K562 (cell line): Measurements from ENCODE around the gene SLC1A5. TPM values are rescaled to one million over a fixed set of nuclear protein-coding genes. Genes with fewer than 3 reads are reported as not detected.

Experiments
- ATAC-seq: fragments of 200-7000 bp; cut with Tn5 transposase; 3 replicates; pipeline ENCODE4 v1.9.1; 2020; ENCODE audit warnings: moderate library complexity
- BruUV-seq: library from RNA; stranded (reverse); fragments of 400-500 nt; replicated peaks from 2 replicates; lab custom pipeline; 2021; lab: Mats Ljungman, UMichigan
- CTCF ChIA-PET: fragments of 300-600 bp; formaldehyde crosslinking; extraction: SDS; loops from one replicate; lab custom pipeline; 2021; ENCODE audit warnings: low intra/inter-chr PET ratio; lab: Yijun Ruan, JAX
- POLR2A ChIA-PET: fragments of 300-600, 350-650 bp; sonication (Branson Sonifier 250); formaldehyde crosslinking; extraction: SDS; loops from one replicate; lab custom pipeline; 2021; ENCODE audit warnings: antibody characterized with exemption, inconsistent platforms; lab: Yijun Ruan, JAX
- DNase-seq, 4 experiments: peaks; one replicate each; pipeline versions ENCODE4 v3.0.0 to v3.0.0-alpha.2; 2011 to 2018; ENCODE audit warnings: low spot score in 3 of 4, mixed read lengths in 3 of 4; ENCODE audit errors: extremely low read depth in 1 of 4
- FAIRE-seq: peaks from 2 replicates; lab custom pipeline; 2011; peaks lifted over from hg19 to GRCh38; lab: Jason Lieb, UNC
- H2AFZ ChIP-seq: 2 replicates; pipeline ENCODE4 v1.6.0; 2011; ENCODE audit warnings: low read depth, low read length, control low read depth, inconsistent platforms
- H3K27ac ChIP-seq: fragments of 200-600 bp; 3 replicates; pipeline ENCODE4 v1.8.0; 2011; ENCODE audit warnings: low read depth, mild to moderate bottlenecking, control low read depth, inconsistent platforms, low read length, moderate library complexity, mixed read lengths; ENCODE audit errors: extremely low read depth
- H3K27me3 ChIP-seq, 2 experiments: fragments of 300-600 bp in 1 of 2; 2 replicates in 1 of 2; 3 replicates in 1 of 2; pipeline versions ENCODE4 v1.6.0 to v1.8.0; 2011; ENCODE audit warnings: inconsistent platforms in 2 of 2, low read length in 2 of 2, mild to moderate bottlenecking in 1 of 2, mixed read lengths in 1 of 2, moderate library complexity in 1 of 2; ENCODE audit not compliant: control insufficient read depth in 2 of 2, insufficient read depth in 2 of 2
- H3K36me3 ChIP-seq: fragments of 300-600 bp; 3 replicates; pipeline ENCODE4 v1.8.0; 2011; ENCODE audit warnings: mild to moderate bottlenecking, low read length, inconsistent platforms; ENCODE audit not compliant: control insufficient read depth, insufficient read depth
- H3K4me1 ChIP-seq, 2 experiments: fragments of 200-600 bp in 1 of 2; replicated peaks in 1 of 2; 2 replicates in 1 of 2; 3 replicates in 1 of 2; pipeline versions ENCODE4 v1.5.1 to v1.8.0; 2011; ENCODE audit warnings: inconsistent platforms in 2 of 2, low read length in 2 of 2, mild to moderate bottlenecking in 1 of 2, mixed read lengths in 1 of 2, moderate library complexity in 1 of 2; ENCODE audit not compliant: control insufficient read depth in 2 of 2, insufficient read depth in 2 of 2
- H3K4me2 ChIP-seq: 2 replicates; pipeline ENCODE4 v1.6.1; 2011; ENCODE audit warnings: low read length, control low read depth, inconsistent platforms, mixed read lengths; ENCODE audit not compliant: insufficient read depth
- H3K4me3 ChIP-seq: fragments of 200-600 bp; sonication (generic), shearing (Covaris generic); 2 replicates; pipeline ENCODE4 v1.5.1; 2016; ENCODE audit warnings: control low read depth, inconsistent platforms
- H3K79me2 ChIP-seq: fragments of 200-600 bp; 3 replicates; pipeline ENCODE4 v1.8.0; 2011; ENCODE audit warnings: low read length, inconsistent platforms; ENCODE audit not compliant: control insufficient read depth, insufficient read depth
- H3K9ac ChIP-seq, 2 experiments: 2 replicates each; pipeline versions ENCODE4 v1.6.0 to v1.6.1; 2011; ENCODE audit warnings: low read depth in 2 of 2, low read length in 2 of 2, control low read depth in 1 of 2, inconsistent platforms in 1 of 2, mild to moderate bottlenecking in 1 of 2, mixed read lengths in 1 of 2; ENCODE audit not compliant: insufficient read depth in 1 of 2
- H3K9me1 ChIP-seq: one replicate; pipeline ENCODE4 v1.6.0; 2011; ENCODE audit warnings: inconsistent platforms, mild to moderate bottlenecking, low read length, moderate library complexity; ENCODE audit not compliant: control insufficient read depth, insufficient read depth
- H3K9me3 ChIP-seq: replicated peaks from 2 replicates; pipeline ENCODE4 v1.5.1; 2011; ENCODE audit warnings: low read depth, low read length, inconsistent platforms; ENCODE audit not compliant: control insufficient read depth, insufficient read depth
- H4K20me1 ChIP-seq: replicated peaks from 2 replicates; pipeline ENCODE4 v1.6.1; 2011; ENCODE audit warnings: low read length, inconsistent platforms, mixed read lengths; ENCODE audit not compliant: control insufficient read depth, insufficient read depth
- FOXA1 ChIP-seq: fragments of 450-650 bp; IDR thresholded peaks from 2 replicates; pipeline ENCODE4 v1.6.1; 2016; ENCODE audit warnings: mild to moderate bottlenecking, borderline replicate concordance
- POLR2G ChIP-seq: fragments of 200-400 bp; formaldehyde crosslinking; IDR thresholded peaks from 2 replicates; pipeline ENCODE4 v1.6.1; 2017; ENCODE audit warnings: low read depth, mild to moderate bottlenecking, antibody characterized with exemption, low read length, moderate library complexity
- SIN3A ChIP-seq, 2 experiments: fragments of 150-350 bp in 1 of 2; IDR thresholded peaks; 2 replicates each; pipeline ENCODE4 v1.6.1; 2011 to 2016; ENCODE audit warnings: borderline replicate concordance in 2 of 2, low read depth in 2 of 2, low read length in 2 of 2, mild to moderate bottlenecking in 2 of 2, moderate library complexity in 2 of 2; ENCODE audit not compliant: control insufficient read depth in 1 of 2
- SRF ChIP-seq, 2 experiments: fragments of 250-450, 450-650 bp in 1 of 2; sonication (Bioruptor Pico) in 1 of 2; sonication (generic) in 1 of 2; formaldehyde crosslinking; IDR thresholded peaks; 2 replicates each; pipeline versions ENCODE4 v1.5.0 to v1.5.1; 2020 to 2022; ENCODE audit warnings: mild to moderate bottlenecking in 1 of 2, missing genetic modification reagents in 1 of 2
- ZNF197 ChIP-seq: fragments of 200-800 bp; sonication (Bioruptor generic); IDR thresholded peaks from 2 replicates; pipeline ENCODE4 v1.6.1; 2016; ENCODE audit warnings: low read depth, missing genetic modification characterization, missing compliant biosample characterization
- ZNF316 ChIP-seq: fragments of 450-650 bp; IDR thresholded peaks from 2 replicates; pipeline ENCODE4 v1.6.1; 2016
- WGBS: fragments of 100-300 bp; shearing (Covaris generic); methylation state at CpG from one replicate; pipeline ENCODE4 v1.1.6; 2016; ENCODE audit warnings: low coverage, mixed read lengths; ENCODE audit not compliant: insufficient coverage; ENCODE audit errors: missing lambda C conversion rate; 5-methylcytosine and 5-hydroxymethylcytosine counted together
- in situ Hi-C: fragments of 300-500 bp; cut with MboI; formaldehyde crosslinking; loops from 4 replicates; pipeline ENCODE4 v1.15.0; 2018; ENCODE audit warnings: inconsistent platforms, mixed read lengths
- intact Hi-C: fragments of 100-400 bp; cut with micrococcal nuclease; formaldehyde crosslinking; loops from 2 replicates; pipeline ENCODE4 v1.14.2; 2022
- polyA plus RNA-seq, 8 experiments: library from polyadenylated mRNA; depleted of rRNA in 4 of 8; stranded (reverse) in 5 of 8; unstranded in 3 of 8; fragments of >200 nt; fragmentation: Nextera tagmentation in 2 of 8; fragmentation: Illumina TruSeq in 1 of 8; extraction: Ambion mirVana in 2 of 8; extraction: Trizol in 1 of 8; gene quantifications; 2 replicates each; pipeline versions ENCODE4 v1.2.1 to v1.2.3, GENCODE V29; 2011 to 2014; ENCODE audit warnings: inconsistent platforms in 1 of 8, missing spikeins in 1 of 8
- total RNA-seq, 7 experiments: library from RNA; depleted of rRNA in 6 of 7; stranded (reverse); fragments of >200 nt in 6 of 7; fragmentation: Illumina TruSeq in 2 of 7; extraction: Trizol in 2 of 7; gene quantifications; 2 replicates each; pipeline versions ENCODE4 v1.2.1 to v1.2.3, GENCODE V29; 2011 to 2021; ENCODE audit warnings: low replicate concordance in 1 of 7
- TF ChIP-seq, protein P1 (sequence below), 2 experiments: fragments of 450-650 bp in 1 of 2; sonication (generic) in 1 of 2; formaldehyde crosslinking in 1 of 2; IDR thresholded peaks in 1 of 2; conservative IDR thresholded peaks in 1 of 2; 2 replicates each; pipeline versions ENCODE4 v1.6.1 to v1.8.1; 2016 to 2023; ENCODE audit warnings: mild to moderate bottlenecking in 2 of 2, moderate library complexity in 2 of 2, inconsistent platforms in 1 of 2, missing genetic modification reagents in 1 of 2
- TF ChIP-seq, protein P2 (sequence below): fragments of 250-450 bp; sonication (Bioruptor Pico); IDR thresholded peaks from 2 replicates; pipeline ENCODE4 v1.5.0; 2021; ENCODE audit warnings: mild to moderate bottlenecking, moderate library complexity
- TF ChIP-seq, protein P3 (sequence below): fragments of 250-450 bp; sonication (Bioruptor Pico); IDR thresholded peaks from 2 replicates; pipeline ENCODE4 v1.4.0; 2020; ENCODE audit warnings: borderline replicate concordance
- TF ChIP-seq, protein P4 (sequence below): fragments of 250-450 bp; sonication (Bioruptor Pico); IDR thresholded peaks from 2 replicates; pipeline ENCODE4 v1.4.0; 2020; ENCODE audit warnings: mild to moderate bottlenecking

Gene SLC1A5
- total and polyA plus RNA-seq, 9 of the 15 experiments (the other 6 are each of a cell fraction or from before 2014, with no cell fraction given) = 31.2 to 417 (median 134) TPM

DNA sequence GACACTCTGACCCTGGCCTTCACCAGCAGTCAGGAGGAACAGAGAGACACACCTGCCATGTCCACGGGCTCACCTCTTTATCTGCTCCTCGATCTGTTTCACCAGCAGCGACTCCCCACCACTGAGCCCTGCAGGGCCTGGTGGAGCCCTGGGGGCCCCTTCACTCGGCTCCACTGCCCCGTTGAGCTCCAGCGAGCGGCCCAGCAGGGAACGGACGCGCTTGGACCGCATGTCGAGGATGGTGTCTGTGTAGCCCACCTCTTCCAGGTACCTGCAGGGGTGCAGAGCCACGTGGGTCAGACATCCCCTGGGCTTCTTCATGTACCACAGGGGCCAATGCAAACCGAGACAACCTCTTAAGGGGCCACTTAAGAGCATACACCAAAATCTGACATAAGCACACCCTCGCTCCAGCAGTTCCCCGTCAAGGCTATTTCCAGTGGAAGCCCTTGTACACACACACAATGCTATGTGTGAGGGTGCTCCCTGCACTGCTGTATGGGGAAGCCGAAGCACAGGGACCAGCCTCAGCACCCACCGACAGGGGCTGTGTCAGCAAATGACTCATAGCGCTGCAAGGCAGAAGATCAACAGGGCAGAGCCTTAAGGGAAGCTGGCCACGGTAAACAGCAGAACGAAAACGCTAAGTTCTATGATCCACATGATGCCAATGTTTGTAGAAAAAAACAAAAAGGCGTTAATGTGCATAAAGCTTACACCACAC, 55.3 kb downstream of the SLC1A5 start:
- DNase-seq (no peak), FAIRE-seq (no peak), ATAC-seq (no peak)
- H3K27ac ChIP-seq = no peak overlapping the region
- H3K79me2 ChIP-seq = peaks cover 68% of the 10 kb centered on the region
- H2AFZ ChIP-seq = no peak overlapping the region
- H3K9ac ChIP-seq = peak overlapping the region in 1 of 2 experiments; percentile 58; a peak in 1 of 4 replicates
- peaks cover 12% of the 10 kb centered on the region for H3K9me1 ChIP-seq
- ChIA-PET POLR2A (interaction anchor here (0.6 to 1.2 kb wide), 3 partner anchors 18 to 92 kb away, joined by 3 read pairs; no protein-coding TSS in a partner anchor), CTCF (no interaction called here)
- no peak overlapping the region for H3K4me2 ChIP-seq
- H3K4me3 ChIP-seq = no peak overlapping the region
- peaks cover 53% of the 10 kb centered on the region for H4K20me1 ChIP-seq
- intact Hi-C loops = no loop called here
- no peaks in the 10 kb centered on the region for H3K27me3 ChIP-seq
- in situ Hi-C loops = no loop called here
- peaks cover 48 to 76% of the 10 kb centered on the region in 2 experiments for H3K4me1 ChIP-seq
- H3K36me3 ChIP-seq = peaks cover 86% of the 10 kb centered on the region
- WGBS = 81% methylated on average over 20 of the region's 23 CpGs
- H3K9me3 ChIP-seq = no peaks in the 10 kb centered on the region
- no TSS peak for BruUV-seq
- TF ChIP-seq, protein P1, sequence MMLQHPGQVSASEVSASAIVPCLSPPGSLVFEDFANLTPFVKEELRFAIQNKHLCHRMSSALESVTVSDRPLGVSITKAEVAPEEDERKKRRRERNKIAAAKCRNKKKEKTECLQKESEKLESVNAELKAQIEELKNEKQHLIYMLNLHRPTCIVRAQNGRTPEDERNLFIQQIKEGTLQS (IDR thresholded peaks at IDR 0.05) = peak; percentile 56
- TF ChIP-seq, protein P1 (CRISPR knock-in tag; conservative IDR thresholded peaks at IDR 0.05) = no peak
- TF ChIP-seq POLR2G (0 out of 2 replicates have a peak, but pooled peaks have one; percentile 21), ZNF316 (0 out of 2 replicates have a peak, but pooled peaks have one; percentile 13), SIN3A (IDR thresholded peaks at IDR 0.05; ENCODE audit: borderline replicate concordance in 2 of 2, control insufficient read depth in 1 of 2, low read depth in 2 of 2, low read length in 2 of 2) (no peak), FOXA1 (no peak), SRF (CRISPR knock-in tag; IDR thresholded peaks at IDR 0.05) (no peak), ZNF197 (no peak)
- TF ChIP-seq, protein P2, sequence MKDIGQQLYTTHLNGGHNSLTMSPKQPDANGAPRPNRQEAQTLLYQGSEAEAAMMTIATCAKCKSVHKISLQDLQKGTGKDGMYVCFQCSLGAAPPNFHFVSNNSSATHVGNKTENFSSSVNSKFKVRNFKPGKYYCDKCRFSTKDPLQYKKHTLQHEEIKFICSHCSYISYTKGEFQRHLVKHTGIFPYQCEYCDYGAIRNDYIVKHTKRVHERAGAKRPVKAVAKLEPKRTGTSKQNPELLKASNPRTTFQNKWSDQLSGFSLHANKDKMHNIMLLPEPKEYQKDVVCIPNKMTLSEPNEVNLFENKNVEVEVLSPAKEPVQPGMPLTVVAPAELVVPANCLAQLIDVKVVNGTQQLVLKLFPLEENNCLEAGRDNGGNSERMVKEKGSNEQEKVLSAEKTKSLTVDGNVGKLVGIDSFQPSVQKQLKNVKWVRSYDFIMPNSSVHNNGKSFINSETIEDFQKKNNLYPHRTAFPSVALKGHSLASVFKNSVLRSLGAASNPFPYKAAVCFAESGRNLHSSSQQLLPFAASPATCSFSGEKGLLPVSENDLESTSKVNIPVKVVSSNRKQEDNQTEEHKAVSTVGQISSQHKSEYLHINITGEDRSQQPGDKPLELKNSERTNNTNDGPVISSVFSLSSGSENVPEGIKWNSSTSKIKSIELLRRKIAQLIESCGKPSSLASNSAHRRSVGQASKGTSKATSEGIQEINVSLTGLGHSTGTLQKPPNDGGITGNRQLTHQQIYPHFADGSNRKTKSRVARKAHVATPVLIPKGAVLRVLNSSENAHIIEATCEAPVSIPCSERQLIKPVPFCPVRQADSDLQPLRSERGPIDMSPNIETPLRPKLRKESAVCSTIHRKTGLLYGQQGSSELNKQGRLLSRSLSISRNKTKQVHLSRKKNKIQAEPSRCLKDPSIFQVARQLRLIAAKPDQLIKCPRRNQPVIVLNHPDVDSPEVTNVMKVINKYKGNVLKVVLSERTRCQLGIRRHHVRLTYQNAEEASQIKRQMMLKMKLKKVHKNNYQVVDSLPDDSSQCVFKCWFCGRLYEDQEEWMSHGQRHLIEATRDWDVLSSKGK (CRISPR knock-in tag) = no peak
- TF ChIP-seq, protein P3, sequence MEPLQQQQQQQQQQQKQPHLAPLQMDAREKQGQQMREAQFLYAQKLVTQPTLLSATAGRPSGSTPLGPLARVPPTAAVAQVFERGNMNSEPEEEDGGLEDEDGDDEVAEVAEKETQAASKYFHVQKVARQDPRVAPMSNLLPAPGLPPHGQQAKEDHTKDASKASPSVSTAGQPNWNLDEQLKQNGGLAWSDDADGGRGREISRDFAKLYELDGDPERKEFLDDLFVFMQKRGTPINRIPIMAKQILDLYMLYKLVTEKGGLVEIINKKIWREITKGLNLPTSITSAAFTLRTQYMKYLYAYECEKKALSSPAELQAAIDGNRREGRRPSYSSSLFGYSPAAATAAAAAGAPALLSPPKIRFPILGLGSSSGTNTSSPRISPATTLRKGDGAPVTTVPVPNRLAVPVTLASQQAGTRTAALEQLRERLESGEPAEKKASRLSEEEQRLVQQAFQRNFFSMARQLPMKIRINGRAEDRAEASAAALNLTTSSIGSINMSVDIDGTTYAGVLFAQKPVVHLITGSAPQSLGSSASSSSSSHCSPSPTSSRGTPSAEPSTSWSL (CRISPR knock-in tag) = no peak
- TF ChIP-seq, protein P4, sequence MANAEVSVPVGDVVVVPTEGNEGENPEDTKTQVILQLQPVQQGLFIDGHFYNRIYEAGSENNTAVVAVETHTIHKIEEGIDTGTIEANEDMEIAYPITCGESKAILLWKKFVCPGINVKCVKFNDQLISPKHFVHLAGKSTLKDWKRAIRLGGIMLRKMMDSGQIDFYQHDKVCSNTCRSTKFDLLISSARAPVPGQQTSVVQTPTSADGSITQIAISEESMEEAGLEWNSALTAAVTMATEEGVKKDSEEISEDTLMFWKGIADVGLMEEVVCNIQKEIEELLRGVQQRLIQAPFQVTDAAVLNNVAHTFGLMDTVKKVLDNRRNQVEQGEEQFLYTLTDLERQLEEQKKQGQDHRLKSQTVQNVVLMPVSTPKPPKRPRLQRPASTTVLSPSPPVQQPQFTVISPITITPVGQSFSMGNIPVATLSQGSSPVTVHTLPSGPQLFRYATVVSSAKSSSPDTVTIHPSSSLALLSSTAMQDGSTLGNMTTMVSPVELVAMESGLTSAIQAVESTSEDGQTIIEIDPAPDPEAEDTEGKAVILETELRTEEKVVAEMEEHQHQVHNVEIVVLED = no peak
